GM18909 (cell line): ENCODE data around the gene AFAP1.
"Not testable (repeated sequence)": the region's sequence is repeated elsewhere in the genome, so short reads cannot be mapped to it uniquely, and the experiment has no call there.

Experiments
- ATAC-seq: cut with Tn5 transposase; IDR thresholded peaks from one replicate; pipeline ENCODE4 v1.9.1; 2021; ENCODE audit warnings: mild to moderate bottlenecking; ENCODE audit not compliant: unreplicated experiment, poor library complexity

The AFAP1 gene

GRCh38 chr4:7918981-7919380 lies 20.7 kb downstream of the AFAP1 start:
- no peak for ATAC-seq

GRCh38 chr4:7918187-7918586 lies 21.5 kb downstream of the AFAP1 start:
- not testable (repeated sequence) for ATAC-seq

- ATAC-seq = no peak
These were observed 22.0 kb downstream of the AFAP1 start for GRCh38 chr4:7917669-7918068.

- ATAC-seq = no peak
These were observed 23.8 kb downstream of the AFAP1 start for GRCh38 chr4:7915875-7916242.

GRCh38 chr4:7912826-7913225 lies 26.8 kb downstream of the AFAP1 start:
- ATAC-seq = no peak

- no peak for ATAC-seq
These were observed 28.6 kb downstream of the AFAP1 start for GRCh38 chr4:7910952-7911578.

GRCh38 chr4:7910263-7910896 lies 29.3 kb downstream of the AFAP1 start:
- no peak for ATAC-seq

GRCh38 chr4:7909463-7910262 lies 30.0 kb downstream of the AFAP1 start:
- ATAC-seq = no peak

- no peak for ATAC-seq
These were observed 31.0 kb downstream of the AFAP1 start for GRCh38 chr4:7908668-7909067.

- ATAC-seq = no peak
These were observed 32.5 kb downstream of the AFAP1 start for GRCh38 chr4:7907142-7907541.

GRCh38 chr4:7906171-7906701 lies 33.4 kb downstream of the AFAP1 start:
- no peak for ATAC-seq

GRCh38 chr4:7904952-7905915 lies 34.4 kb downstream of the AFAP1 start:
- no peak for ATAC-seq

GRCh38 chr4:7903791-7904516 lies 35.7 kb downstream of the AFAP1 start:
- ATAC-seq = no peak

GRCh38 chr4:7902826-7903225 lies 36.8 kb downstream of the AFAP1 start:
- ATAC-seq = no peak

GRCh38 chr4:7902101-7902553 lies 37.5 kb downstream of the AFAP1 start:
- no peak for ATAC-seq

GRCh38 chr4:7901311-7901885 lies 38.3 kb downstream of the AFAP1 start:
- no peak for ATAC-seq

- no peak for ATAC-seq
These were observed 39.2 kb downstream of the AFAP1 start for GRCh38 chr4:7900334-7900909.

- no peak for ATAC-seq
These were observed 40.3 kb downstream of the AFAP1 start for GRCh38 chr4:7899184-7899869.
